ENCODE data around the gene USP4. TPM values are rescaled to one million over a fixed set of nuclear protein-coding genes. Genes with fewer than 3 reads are reported as not detected.
"Not testable (repeated sequence)": the region's sequence is repeated elsewhere in the genome, so short reads cannot be mapped to it uniquely, and the experiment has no call there.

Gene USP4
- total RNA-seq, 2 donors from 2014 or later = 49.0 to 54.6 TPM

DNA sequence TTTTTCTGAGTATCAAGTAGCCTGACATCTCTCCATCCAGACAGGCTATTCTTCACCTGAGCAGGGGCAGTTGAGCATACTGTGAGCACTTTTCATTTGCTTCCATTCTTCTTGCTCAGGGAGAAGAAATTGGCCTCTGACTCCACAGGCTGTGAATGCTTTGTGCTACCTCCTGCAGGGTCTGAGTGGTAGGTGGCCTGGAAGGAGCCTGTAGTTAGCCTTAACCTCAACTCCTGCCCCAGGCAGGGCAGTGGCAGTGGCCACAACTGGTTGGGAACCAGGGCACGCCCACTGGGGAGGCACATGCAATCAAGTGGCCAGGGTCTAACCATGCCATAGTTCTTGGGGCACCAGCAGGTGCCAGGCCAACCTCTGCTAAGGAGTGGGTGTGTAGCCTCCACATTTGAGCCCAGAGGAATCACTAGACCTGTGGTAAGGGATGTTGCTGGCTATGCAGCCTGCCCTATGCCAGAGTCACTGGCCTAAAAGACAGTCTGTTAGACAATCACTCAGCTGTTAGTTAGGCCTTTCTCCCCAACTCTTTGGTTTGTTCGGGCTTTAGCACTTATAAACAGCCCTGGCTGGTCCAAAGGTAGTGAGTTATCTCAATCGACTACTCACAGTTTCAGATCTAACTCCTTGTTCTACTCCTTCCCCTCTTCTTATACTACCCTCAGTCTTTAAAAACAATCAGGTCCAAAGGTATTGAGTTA, 70.3 kb downstream of the USP4 start:
- intact Hi-C loops (cut with DNase I) = loop anchor here in 1 of 2 donors (5.0 kb wide), 1 partner anchor 1008 kb away; the partner anchor contains the start of gene LSMEM2
- no peak for DNase-seq (ENCODE audit: low spot score)

DNA sequence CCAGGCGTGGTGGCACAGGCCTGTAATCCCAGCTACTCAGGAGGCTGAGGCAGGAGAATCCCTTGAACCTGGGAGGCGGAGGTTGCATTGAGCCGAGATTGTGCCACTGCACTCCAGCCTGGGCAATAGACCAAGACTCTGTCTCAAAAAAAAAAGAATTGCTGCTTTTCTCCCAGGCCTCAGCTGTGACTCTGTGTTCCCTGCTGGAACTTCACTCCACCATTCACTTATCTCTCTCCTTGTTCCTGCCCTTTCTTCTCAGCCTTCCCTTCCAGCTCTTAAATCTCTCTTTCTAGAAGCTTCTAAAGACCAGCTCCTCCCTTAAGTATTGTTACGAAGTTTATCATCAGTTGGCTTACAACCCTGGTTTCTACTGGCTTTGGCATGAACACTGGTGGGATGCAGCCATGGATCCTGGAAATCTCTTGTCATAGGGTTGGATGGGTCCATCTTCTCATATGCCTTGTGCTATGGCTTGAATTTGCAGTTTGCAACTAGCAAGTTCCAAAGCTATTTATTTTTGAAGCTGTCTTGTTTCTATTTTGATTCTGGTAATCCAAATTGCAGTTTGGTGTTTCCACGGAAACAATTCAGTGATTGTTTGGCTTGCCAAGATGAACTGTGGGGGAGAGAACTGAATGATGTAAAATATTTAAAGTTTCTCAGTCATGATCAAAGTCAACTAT, 73.3 kb downstream of the USP4 start:
- intact Hi-C loops (cut with DNase I) = loop anchor here in 1 of 2 donors (5.0 kb wide), 1 partner anchor 1011 kb away; the partner anchor contains the start of gene LSMEM2

DNA sequence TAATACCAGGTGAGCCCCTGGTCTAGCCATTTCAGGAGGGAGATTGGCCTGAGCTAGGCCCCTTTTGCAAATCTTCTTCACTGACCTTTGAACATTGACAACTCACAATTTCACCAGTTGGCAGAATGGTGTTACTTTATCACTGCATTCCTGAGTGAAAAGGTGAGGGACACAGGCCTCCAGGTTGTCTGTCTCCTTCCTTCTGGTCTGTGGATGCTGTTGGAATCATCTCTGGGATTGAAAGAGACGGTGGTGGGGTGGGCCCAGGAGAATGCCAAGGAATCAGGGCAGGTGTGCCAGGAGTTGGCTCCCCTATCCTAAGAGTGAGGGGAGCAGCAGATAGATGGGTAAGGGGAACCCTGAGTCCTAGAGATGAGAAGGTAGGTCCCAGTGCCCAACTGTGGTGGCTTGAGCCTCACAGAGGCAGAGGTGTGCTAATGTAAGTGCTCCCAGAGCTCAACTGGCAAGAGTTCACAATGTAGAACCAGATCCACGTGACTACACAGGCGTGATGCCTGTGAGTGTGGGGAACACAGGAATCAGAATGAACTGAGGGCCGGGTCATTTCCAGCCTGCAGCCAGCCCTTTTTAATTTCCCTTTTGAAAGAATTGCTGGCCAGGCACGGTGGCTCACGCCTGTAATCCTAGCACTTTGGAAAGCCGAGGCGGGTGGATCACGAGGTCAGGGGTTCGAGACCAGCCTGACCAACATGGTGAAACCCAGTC, 74.0 kb downstream of the USP4 start:
- intact Hi-C loops (cut with DNase I) = loop anchor here in 1 of 2 donors (5.0 kb wide), 1 partner anchor 1011 kb away; the partner anchor contains the start of gene LSMEM2
- no peak for DNase-seq (ENCODE audit: low spot score)

More for the DNA sequence above, 73.3 kb downstream of the USP4 start:
- no peak for DNase-seq (ENCODE audit: low spot score)

DNA sequence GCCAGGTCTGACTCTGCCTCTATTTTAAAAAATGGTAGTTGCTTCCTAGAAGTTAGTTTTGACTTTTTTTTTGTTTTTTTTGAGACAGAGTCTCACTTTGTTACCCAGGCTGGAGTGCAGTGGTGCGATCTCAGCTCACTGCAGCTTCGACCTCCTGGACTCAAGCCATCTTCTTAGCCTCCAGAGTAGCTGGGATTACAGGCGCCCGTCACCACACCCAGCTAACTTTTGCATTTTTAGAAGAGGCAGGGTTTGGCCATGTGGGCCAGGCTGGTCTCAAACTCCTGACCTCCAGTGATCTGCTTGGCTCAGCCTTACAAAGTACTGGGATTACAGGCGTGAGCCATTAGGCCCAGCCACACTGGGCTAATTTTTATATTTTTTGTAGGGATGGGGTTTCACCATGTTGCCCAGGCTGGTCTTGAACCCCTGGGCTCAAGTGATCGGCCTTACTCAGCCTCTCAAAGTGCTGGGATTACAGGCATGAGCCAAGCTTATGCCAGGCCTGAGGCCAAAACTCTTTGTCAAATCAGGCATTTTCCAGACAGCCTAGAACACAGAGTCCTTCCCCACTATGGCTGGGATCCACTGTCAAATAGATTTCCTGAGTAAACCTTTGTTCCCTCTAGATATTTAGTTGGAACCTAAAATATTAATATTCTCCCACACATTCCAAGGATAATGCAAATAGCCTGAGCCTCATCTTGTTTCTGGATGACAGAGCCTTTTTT, 76.5 kb downstream of the USP4 start:
- intact Hi-C loops (cut with DNase I) = no loop called here
- no peak for DNase-seq (ENCODE audit: low spot score)

DNA sequence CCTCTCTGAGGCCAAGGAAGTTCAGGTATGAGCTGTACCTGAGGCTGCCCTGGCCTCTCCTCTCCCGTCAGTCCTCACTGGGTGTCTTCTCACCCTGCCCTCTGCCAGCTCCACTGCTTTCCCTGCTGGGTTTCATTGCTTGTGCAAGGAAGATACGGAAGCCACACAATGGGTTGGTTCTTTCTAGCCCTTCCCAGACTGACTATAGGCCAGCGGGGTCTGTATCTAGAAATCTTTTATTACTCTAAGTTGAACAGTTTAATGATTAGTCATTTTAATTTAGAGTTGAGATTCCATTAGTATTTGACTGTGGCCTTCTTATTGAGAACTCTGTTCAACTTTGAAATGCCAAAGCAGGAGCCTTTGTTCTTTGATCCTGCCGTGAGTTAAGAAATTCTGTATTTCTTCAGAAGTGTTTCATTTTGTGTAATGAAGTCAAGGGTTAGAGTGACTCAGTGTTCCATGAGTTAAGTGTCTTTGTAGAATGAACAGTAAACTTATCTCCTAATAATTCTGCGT, 79.0 kb downstream of the USP4 start:
- intact Hi-C loops (cut with DNase I) = no loop called here

DNA sequence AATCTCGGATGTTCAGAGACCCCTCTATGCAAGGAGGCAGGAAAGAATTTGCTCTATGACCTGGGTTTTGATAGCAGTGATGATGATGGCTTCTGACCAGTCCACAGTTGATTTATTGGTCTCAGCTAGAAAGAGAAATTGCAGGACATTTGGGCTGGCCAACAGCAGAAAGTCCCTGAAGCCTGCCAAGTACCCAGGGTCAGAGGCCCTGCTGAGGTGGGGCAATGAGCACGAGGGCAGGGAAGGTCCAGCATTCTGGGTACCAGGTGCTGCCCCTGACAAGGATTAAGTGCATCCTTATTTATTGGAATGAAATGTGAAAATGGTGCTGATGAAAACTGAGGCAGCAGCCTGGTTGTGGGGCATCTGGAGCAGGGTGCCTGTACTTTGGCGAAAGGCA, 82.7 kb downstream of the USP4 start:
- peak; percentile 31 for DNase-seq (ENCODE audit: low spot score)
- intact Hi-C loops (cut with DNase I) = no loop called here

More for the DNA sequence above, 79.0 kb downstream of the USP4 start:
- peak; percentile 56 for DNase-seq (ENCODE audit: low spot score)

DNA sequence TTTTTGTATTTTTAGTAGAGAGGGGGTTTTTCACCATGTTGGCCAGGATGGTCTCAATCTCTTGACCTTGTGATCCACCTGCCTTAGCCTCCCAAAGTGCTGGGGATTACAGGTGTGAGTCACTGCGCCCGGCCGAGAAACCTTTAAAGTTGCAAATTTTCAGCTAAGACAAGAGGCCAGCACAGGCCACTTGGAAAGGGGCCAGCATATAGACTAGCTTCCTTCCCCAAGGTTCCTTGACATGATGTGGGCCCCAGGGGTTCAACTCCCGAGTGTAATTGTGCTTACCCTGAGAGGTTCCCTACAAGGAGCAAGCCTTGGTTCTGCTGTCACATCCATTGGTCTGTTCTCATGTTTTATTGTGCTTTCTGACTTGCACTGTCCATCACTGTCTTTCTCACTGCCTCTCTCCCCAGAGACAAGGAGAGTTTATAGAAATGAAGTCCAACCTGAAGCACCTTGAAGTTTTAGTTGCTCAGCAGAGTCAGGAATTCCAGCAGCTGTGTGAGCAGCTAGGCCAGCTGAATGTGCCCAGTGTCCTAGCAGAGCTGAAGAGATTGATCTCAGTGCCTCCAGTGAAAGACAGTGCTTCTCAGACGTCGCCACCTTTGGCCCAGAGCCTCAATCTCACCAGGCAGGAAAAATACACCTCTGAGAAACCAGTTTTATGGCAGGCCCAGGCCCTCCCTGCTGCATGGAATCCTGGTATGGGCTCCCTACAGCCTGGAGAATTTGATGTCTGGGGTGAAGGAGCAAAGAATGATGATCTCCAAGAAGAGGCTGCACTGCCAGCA, 83.9 kb downstream of the USP4 start:
- intact Hi-C loops (cut with DNase I) = no loop called here
- peak; percentile 22 for DNase-seq (ENCODE audit: low spot score)

DNA sequence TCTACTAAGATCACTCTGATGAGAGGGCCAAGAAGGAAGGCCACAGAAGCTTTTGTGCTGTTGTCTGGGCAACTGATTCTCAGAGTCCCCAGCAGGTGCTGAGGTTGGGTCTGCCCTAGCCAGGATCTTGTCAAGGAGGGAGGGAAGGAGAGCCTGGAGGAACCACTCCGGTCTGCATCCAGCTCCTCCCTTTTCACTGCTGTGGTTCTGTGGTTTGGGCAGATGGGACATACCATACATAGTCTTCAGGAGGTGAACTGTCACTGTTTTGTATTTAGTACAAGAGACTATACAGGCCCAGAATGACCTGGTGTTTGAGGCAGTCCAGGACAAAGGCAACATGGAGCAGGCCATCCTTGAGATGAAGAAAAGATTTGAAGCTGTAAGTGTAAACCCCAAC, 84.7 kb downstream of the USP4 start:
- intact Hi-C loops (cut with DNase I) = no loop called here
- peak; percentile 14 for DNase-seq (ENCODE audit: low spot score)

DNA sequence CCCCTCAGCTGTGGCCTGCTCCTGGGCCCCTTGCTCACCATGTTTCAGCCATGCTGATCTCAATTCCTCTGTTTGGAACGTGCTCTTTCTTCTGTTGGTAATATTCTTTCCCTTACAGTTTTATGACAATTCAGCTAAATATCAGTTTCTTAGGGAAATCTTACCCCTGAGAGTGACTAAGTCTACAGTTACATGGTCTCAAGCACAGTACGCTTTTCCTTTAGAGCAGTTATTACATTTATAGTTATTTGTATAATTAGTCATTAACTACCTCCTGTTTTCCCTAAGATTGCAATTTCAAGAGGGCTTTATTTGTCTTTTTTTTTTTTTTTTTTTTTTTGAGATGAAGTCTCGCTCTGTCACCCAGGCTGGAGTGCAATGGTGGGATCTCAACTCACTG, 86.3 kb downstream of the USP4 start:
- intact Hi-C loops (cut with DNase I) = no loop called here
- DNase-seq (ENCODE audit: low spot score) = no peak

DNA sequence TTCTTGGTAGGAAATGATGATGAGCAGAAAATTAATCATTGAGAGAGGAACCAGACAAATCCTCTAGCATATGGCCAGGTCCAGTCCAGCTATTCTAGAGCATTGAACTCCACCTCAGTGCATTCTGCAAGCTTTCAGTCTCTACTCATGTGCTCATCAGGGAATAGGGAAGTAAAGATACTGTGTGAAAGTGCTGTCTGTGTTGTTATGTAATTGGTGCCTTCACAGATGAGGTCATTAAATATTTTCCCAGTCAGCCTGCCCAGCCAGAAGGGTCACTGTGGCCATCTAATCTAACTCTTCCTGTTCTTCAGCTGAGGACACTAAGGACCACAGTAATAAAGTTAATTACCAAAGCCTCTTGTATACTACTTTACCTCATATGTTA, 91.0 kb downstream of the USP4 start:
- no peak for DNase-seq (ENCODE audit: low spot score)
- intact Hi-C loops (cut with DNase I) = no loop called here

DNA sequence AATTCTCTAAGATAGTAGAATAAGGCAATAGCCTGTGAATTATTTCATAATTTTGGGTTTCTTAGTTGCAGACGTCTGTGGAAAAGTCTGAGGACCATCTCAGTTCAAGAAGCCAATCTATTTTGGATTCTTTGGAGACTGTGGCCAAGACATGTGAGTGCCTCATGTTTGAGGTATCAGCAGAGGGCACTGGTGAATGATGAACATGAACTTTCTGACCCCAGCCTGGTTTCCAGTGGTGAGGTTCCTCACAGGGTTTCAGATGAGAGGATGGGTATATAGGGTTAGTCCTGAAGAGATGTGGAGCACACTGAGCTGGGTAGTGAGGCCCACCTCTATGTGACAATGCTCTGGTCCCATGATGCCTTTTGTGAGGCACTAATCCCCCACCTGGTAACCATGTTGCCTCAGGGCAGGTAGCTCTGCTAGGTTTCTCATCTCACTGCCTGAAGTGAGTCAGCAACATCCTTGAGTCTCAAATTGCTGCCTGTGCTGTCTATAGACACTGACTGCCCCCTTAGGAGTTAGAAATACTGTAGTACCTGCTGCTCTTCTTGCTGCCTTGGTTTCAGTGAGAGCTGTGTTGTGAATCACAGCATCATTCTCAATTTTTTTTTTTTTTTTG, 95.2 kb downstream of the USP4 start:
- intact Hi-C loops (cut with DNase I) = no loop called here
- DNase-seq (ENCODE audit: low spot score) = no peak

DNA sequence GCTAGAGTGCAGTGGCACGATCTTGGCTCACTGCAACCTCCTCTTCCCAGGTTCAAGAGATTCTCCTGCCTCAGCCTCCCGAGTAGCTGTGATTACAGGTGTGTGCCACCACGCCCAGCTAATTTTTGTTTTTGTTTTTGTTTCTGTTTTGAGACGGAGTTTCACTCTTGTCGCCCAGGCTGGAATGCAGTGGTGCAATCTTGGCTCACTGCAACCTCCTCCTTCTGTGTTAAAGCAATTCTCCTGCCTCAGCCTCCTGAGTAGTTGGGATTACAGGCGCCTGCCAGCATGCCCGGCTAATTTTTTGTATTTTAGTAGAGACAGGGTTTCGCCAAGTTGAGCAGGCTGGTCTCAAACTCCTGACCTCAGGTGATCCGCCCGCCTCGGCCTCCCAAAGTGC, 99.8 kb downstream of the USP4 start:
- intact Hi-C loops (cut with DNase I); DNase-seq (ENCODE audit: low spot score): not testable (repeated sequence)

DNA sequence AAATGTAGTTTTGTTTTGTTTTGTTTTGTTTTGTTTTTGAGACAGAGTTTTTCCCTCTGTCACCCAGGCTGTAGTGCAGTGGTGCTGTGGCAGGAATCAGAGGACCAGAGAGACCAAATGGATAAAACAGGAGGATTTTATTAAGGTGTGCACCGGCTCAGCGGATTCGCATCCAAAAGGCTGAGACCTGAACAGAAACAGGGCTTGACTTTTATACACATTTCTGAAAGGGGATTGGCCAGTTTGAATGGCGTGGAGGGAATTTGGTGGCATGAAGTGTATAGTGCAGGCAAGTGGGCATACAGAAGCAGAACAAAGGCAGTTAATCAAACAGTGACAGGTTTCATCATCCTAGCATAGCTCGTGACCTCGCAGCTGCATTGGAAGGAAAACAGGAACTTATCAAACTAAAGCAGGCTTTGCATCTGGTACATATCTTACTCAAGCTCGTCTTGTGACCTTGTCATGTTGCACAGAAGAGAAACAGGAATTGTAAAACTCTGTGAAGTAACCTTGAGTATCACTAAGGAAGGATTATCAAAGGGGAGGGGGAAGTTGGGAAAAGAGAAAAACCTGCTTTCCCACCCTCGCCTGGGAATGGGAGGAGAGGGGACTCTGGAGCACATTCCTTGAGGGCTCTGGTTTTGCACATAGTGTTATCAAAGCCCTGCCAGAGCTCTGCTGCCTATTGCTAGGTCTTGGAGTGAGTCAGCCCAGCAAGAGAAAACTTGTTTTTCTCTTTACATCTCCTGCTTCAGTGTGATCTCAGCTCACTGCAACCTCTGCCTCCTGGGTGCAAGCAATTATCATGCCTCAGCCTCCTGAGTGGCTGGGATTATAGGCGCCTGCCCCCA, 101.4 kb downstream of the USP4 start:
- intact Hi-C loops (cut with DNase I) = no loop called here
- no peak for DNase-seq (ENCODE audit: low spot score)

DNA sequence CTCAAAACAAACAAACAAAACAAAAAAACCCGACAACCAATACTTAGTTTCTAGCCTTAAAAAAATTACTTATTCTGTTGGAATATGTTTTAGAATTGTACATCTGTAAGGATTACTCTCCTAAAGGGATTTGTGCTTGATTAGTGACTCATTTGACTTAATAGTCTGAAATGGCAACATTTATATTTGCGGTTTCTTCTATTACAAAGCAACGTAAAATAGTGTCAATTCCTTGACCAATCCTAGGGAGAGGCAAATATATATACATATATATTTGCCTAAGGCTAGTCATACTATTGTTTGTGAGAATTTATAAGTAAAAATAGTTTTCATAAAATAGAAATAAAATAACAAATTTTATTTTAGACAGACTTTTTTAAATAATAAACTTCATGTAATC, 102.5 kb downstream of the USP4 start:
- intact Hi-C loops (cut with DNase I) = no loop called here
- no peak for DNase-seq (ENCODE audit: low spot score)

DNA sequence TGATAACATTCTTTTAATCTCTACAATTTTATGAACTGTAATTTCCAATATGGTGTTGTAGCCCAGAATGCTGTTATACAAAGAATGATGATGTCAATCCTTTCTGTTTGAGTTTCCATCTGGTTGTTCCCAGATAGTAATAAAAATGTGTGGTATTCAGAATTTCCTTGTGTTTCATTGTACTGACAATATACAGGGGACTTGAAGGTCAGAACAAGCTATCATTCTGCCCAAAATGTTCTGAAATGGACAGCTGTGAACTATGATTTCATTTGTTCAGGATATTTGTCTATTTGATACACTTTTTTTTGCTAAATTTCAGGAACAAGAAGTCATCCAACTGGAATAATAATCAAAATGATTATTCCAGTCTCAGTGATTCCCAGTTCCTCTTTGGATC, 103.6 kb downstream of the USP4 start:
- intact Hi-C loops (cut with DNase I) = no loop called here
- DNase-seq (ENCODE audit: low spot score) = no peak

DNA sequence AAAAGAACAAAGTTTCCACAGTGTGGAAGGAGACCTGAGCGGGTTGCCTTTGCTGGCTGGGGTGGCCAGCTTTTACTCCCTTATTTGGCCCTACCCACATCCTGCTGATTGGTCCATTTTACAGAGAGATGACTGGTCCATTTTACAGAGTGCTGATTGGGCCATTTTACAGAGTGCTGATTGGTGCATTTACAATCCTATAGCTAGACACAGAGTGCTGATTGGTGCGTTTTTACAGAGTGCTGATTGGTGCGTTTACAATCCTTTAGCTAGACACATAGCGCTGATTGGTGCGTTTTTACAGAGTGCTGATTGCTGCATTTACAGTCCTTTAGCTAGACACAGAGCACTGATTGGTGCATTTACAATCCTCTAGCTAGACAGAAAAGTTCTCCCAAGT, 111.0 kb downstream of the USP4 start:
- DNase-seq (ENCODE audit: low spot score); intact Hi-C loops (cut with DNase I): not testable (repeated sequence)
